Head of caudate nucleus (tissue), 42 donors: Measurements from ENCODE around the gene COA3.

ENCODE experiments used
- DNase-seq, 42 donors: peaks; one replicate each; pipeline versions ENCODE4 v3.0.0 to v3.0.0-alpha.2; 2020 to 2021; ENCODE audit warnings: mixed read lengths in 7 of 42
- intact Hi-C: fragments of 100-400 bp; cut with DNase I; formaldehyde crosslinking; loops from one replicate; pipeline ENCODE4 v1.15.0; 2022

The COA3 gene

DNA sequence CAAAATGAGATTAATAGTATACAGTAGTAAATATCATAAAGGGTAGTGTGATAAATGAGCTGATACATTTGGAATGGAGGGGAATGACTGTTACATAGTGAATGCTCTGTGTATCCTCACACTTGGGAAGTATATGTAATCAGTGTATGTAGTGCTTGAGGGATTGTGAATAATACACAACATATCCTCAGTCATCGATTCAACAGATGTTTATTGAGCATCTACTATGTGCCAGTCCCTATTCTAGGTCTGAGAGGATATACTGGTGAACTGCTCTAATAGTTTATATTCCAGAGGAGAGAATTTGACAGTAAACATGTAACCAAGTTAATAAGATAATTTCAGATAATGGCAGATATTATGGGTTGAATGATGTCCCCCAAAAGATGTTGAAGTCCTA is 29.0 kb upstream of the COA3 start:
- intact Hi-C loops: no loop called here
- DNase-seq: no peak

DNA sequence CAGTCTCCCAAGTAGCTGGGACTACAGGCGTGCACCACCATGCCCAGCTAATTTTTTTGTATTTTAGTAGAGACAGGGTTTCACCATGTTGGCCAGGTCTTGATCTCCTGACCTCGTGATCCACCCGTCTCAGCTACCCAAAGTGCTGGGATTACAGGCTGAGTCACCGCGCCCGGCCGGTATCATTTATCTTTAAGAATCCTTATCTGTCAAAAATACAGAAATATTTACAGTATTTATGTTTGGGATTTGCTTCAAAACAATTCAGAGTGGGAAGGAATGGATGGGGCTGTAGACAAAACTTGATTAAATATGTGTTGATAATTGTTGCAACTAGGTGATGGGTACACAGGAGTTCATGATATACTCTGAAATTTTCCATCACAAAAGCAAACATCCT is 22.7 kb upstream of the COA3 start:
- intact Hi-C loops: no loop called here
- no peak for DNase-seq

DNA sequence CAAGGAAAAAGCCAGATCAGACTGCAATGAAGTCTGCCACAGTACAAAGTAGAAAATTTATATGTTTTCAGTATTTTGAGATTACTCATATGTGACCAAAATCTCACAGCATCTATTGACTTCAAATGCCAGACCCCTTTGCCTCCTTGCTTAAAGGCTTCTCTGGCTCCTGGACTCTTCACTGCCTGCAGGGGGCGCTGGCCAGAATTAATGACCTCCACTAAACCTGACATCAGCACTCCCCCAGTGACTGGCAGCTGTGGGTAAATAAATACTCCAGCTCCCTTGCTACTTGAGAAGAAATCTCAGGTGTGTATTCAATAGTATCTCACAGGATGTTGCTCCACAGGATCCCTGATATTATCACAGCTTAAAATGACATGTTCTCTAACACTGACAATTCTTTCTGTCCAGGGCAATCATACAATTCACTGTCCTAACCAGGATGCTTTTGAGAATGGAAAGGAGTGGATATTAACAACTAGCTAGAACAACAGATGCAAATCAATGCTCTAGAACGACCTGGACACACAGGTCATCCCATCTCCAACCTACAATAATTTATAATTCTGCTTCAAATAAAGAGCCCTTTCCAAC is 21.5 kb upstream of the COA3 start:
- intact Hi-C loops: no loop called here
- DNase-seq: peak in 26 of 42 donors; percentile 9 to 70 (median 38)

GRCh38 chr17:42818379-42818778 is 19.9 kb upstream of the COA3 start:
- intact Hi-C loops: no loop called here
- DNase-seq: no peak

DNA sequence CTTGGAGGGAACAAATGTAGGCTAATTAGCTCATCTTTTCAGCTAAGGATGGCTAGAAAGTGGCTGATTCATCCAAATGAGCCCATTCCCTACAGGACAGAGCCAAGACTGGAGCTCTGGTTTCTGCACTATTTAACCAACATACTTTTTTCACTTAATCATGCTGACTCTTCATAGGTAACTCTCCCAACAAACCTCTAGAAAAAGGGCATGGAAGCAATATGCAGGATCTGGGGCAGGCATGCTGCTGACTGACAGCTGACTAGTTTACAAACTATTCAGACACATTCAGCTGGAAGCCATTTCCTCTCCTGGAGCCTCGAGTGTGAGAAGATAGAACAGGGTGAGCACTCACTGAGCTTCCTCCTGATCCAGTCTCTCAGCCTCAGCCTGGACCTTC is 19.4 kb upstream of the COA3 start:
- DNase-seq: no peak
- intact Hi-C loops: no loop called here

GRCh38 chr17:42814633-42815399 is 16.3 kb upstream of the COA3 start:
- intact Hi-C loops: no loop called here
- DNase-seq: no peak

GRCh38 chr17:42809250-42809649 is 10.7 kb upstream of the COA3 start:
- intact Hi-C loops: no loop called here
- DNase-seq: peak; percentile 25 to 91 (median 64)

DNA sequence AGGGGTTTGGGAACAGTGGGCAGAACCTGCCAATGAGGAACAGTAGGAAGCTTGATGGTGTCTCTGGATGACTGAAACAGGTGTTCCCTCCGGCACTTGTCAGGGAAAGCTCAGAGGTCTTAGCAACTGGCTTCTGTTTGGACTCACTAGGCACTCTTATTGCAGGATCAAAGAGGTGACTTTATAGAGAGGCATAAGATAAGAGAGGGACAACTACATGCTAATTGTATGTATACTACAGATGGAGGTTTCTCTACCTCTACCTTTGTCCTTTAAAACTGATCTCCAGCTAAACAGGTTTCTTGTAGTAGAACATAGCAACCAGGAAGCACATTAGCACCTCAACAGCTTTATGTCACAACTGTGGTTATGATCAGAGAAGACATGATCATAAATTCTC is 7.7 kb upstream of the COA3 start:
- DNase-seq: no peak
- intact Hi-C loops: no loop called here

- DNase-seq: no peak
Measured at GRCh38 chr17:42804918-42805367, 6.4 kb upstream of the COA3 start.

GRCh38 chr17:42803074-42803883 is 4.8 kb upstream of the COA3 start:
- DNase-seq: no peak
- intact Hi-C loops: no loop called here

More at GRCh38 chr17:42804918-42805367, 6.4 kb upstream of the COA3 start:
- intact Hi-C loops: no loop called here

GRCh38 chr17:42798011-42798382 is 507 bp downstream of the COA3 start:
- no peak for DNase-seq

GRCh38 chr17:42797067-42798007 is 1.2 kb downstream of the COA3 start:
- no peak for DNase-seq
- intact Hi-C loops: no loop called here

More at GRCh38 chr17:42798011-42798382, 507 bp downstream of the COA3 start:
- intact Hi-C loops: no loop called here

DNA sequence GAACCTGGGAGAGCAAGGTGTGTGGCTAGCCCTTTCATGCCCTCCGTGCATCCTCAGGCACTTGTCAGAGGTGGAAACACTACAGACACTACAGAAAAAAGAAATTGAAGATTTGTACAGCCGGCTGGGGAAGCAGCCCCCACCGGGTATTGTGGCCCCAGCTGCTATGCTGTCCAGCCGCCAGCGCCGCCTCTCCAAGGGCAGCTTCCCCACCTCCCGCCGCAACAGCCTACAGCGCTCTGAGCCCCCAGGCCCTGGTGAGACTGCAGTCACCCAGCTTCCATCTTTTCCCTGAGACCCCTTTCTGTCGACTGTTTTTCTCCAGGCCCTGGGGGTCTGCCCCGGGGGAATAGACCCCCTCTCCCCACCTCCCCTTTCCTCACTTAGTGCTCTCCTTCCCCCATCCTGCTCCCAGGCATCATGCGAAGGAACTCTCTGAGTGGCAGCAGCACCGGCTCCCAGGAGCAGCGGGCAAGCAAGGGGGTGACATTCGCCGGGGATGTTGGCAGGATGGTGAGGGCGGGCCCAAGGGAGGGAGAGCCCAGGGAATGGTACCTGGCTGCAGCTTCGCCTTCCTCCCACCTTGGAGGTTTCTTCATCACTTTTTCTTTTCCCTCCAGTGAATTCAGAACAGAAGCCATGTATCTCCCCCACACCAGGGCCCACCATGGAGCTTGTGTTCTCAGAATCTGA is 2.3 kb downstream of the COA3 start:
- intact Hi-C loops: no loop called here
- DNase-seq: no peak

GRCh38 chr17:42795465-42795864 is 3.0 kb downstream of the COA3 start:
- DNase-seq: no peak
- intact Hi-C loops: no loop called here

GRCh38 chr17:42795061-42795460 is 3.4 kb downstream of the COA3 start:
- intact Hi-C loops: no loop called here
- DNase-seq: no peak

- DNase-seq: no peak
- intact Hi-C loops: no loop called here
Measured at GRCh38 chr17:42792545-42792944, 6.0 kb downstream of the COA3 start.

- intact Hi-C loops: no loop called here
Measured at GRCh38 chr17:42791948-42792347, 6.6 kb downstream of the COA3 start.

DNA sequence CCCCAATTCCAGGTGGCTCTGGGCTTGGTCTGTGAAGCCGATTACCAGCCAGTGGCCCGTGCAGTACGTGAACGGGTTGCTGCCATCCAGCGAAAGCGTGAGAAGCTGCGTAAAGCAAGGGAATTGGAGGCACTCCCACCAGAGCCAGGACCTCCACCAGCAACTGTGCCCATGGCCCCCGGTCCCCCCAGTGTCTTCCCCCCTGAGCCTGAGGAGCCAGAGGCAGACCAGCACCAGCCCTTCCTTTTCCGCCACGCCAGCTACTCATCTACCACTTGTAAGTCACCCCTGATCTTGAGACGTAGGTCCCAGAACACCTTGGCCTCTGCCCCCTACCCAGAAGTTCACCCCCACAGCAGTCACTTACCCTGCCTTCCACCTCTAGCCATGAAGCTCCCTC is 11.2 kb downstream of the COA3 start:
- DNase-seq: no peak
- intact Hi-C loops: no loop called here

More at GRCh38 chr17:42791948-42792347, 6.6 kb downstream of the COA3 start:
- DNase-seq: no peak
